Measurements from ENCODE around the gene EPS15.
"Not testable (repeated sequence)": the region's sequence is repeated elsewhere in the genome, so short reads cannot be mapped to it uniquely, and the experiment has no call there.

The EPS15 gene

DNA sequence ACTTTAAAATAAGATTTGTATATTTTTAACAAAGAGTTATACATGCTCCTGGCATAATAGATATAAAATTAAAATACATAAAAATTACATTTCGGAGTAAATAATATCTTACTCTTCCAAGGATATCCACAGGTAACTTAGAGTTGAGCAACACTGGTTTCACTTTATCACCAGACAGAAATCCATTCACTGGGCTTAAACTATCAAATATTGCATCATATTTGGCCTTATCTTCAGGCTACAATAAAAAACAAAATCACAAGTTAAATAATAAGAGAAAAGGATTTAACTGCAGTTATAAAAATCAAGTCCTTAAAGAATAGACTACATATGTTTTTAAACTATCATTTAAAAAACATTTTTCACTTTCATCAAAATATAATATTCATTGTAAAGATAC, 55.5 kb downstream of the EPS15 start:
- no peak for DNase-seq

- DNase-seq, result not testable (repeated sequence)
Observed at GRCh38 chr1:51462289-51462688, 56.8 kb downstream of the EPS15 start.

- DNase-seq, result no peak
Observed at GRCh38 chr1:51454554-51454953, 64.5 kb downstream of the EPS15 start.

GRCh38 chr1:51453010-51453409, 66.1 kb downstream of the EPS15 start:
- DNase-seq, result no peak

DNA sequence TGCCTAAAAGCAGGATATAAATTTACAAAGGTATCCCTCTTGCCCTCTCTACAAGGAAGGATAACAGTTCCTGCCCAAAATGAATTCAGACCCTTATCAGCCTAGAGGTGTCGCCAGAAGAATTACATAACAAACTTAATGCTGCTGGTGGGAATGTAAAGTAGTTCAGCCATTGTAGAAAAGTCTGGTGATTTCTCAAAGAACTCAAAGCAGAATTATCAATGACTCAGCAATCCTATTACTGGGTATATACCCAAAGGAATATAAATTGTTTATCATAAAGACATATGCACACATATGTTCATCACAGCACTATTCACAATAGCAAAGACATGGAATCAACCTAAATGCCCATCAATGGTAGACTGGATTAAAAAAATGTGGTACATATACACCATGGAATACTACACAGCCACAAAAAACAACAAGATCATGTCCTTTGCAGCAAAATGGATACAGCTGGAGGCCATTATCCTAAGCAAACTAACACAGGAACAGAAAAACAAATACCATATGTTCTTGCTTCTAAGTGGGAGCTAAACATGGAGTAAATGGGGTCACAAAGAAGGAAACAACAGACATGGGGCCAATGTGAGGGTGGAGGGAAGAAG, 70.1 kb downstream of the EPS15 start:
- peak; percentile 63 for DNase-seq

DNA sequence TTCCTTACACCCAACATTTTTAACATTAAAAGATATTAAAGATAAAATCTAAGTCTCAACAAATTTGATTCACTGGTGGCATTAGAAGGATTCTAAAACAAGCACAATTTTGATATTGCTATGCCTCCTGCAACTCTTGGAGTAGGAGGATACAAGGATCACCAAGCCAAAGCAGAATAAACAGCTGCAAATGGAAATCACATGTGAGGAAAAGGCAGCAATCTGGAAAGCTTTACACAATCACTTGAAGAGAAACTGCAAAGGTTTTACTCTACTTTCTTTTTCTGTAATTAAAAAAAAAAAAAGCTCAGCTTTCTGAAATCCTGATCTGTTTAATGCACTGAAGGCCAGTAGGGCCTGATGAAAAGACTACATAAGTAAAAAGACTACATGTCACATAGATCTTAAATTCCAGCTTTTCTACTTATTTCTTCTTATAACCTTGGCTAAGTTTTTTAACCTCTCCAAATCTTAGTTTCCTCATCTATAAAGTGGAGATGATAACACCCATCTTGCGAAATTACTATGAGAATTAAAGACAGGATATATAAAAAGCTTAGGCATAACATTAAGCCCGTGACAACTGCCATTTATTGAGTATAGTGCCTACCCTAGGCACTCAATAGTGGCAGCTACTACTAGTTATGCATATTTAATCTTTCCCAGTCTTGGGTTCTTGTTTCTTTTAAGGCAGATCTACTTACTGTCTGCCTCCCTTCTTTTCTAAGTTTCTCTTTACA, 73.5 kb downstream of the EPS15 start:
- peak; percentile 27 for DNase-seq

GRCh38 chr1:51444534-51445192, 74.4 kb downstream of the EPS15 start:
- no peak for DNase-seq

GRCh38 chr1:51444096-51444495, 75.0 kb downstream of the EPS15 start:
- DNase-seq, result no peak

GRCh38 chr1:51443555-51443954, 75.5 kb downstream of the EPS15 start:
- no peak for DNase-seq

DNA sequence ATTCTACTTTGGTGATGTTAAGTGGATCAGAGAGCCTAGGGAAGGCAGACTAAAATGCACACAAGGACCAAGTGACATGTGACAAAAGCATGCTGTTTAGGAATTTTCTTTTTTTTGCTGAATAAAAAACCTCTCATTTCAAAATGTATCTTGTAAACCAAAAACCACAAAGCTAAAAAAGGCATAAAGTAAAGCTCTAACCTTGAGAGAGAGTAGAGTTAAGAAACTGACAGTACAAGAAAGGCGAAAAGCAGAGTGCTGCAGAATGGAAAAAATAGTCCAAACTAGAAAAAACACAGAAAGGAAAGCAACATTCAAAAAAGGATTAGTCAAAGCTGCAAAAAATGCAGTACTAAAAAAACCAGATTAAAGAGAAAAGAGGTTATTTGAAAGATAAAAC, 76.5 kb downstream of the EPS15 start:
- no peak for DNase-seq

DNA sequence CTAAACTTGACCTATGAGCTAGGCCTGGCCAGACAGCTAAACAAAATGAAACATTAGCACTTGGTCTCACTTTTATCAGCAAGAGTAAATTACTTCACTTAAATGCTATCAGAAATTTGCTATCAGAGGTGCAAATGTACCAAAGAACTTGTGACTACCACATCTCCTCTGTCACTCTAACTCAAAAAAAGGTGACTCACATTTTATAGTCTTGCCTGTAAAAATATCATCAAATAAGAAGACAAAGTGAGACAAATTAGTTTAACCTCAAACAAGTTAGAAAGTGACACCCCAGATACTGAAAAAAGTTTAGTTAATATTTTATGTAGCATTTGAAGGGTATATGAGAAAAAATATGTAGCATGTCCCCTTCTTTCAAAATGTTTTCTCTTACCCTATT, 76.9 kb downstream of the EPS15 start:
- peak; percentile 45 for DNase-seq

- no peak for DNase-seq
Observed at GRCh38 chr1:51439895-51440294, 79.2 kb downstream of the EPS15 start.

DNA sequence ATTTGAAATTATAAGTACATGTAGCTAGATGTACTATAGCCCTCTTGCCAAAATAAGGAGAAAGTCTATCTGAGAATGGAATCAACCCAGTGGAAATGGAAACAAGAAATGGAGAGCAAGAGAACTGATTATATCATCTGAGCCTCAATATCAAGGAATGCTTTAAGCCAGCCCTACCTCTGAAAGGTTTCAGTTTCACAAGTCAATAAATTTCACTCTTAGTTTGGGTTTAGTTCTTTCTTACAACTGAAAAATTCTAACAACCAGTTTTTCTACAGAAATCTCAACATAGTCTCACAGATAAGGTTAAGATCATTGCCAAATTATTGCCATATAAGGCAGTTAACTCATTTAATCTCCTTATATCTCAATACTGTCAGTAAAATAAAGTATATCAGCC, 80.0 kb downstream of the EPS15 start:
- no peak for DNase-seq

- DNase-seq, result not testable (repeated sequence)
Observed at GRCh38 chr1:51437391-51437790, 81.7 kb downstream of the EPS15 start.

DNA sequence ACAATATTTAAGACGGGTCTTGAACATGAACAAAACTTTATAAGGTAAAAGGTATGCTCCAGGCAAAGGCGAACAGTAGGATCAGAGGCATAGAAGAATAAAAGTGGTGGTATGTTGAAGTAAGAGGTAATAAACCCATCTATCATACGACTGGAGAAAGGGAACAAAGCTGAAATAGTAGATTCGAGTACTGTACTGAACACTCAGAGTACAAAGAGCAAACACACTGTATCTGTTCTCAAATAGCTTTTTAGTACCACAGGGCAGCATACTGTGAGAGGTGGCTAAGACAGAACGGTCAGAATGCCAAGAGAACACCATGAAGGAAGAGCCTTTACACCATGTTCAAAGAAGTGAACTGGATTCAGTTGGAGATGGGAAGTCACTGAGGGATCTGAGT, 83.2 kb downstream of the EPS15 start:
- no peak for DNase-seq

DNA sequence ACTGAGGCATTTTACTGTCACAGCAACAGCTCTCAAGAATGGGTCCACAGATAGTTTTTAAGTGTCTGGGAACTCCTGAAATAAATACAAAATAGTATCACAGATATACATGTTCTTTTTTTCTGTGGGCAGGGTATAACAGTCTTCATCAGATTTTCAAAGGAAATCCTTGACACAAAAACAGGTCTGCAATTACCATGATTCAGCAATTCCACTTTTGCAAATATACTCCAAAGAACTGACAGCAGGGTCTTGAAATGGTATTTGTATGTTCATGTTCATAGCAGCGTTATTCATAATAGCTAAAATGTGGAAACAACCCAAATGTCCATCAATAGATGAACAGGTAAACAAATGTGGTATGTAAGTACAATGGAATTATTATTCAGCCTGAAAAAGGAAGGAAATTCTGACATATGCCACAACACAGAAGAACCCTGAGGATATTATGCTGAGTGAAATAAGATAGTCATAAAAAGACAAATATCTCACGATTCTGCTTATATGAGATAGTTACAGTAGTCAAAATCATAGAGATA, 85.0 kb downstream of the EPS15 start:
- peak; percentile 25 for DNase-seq

- peak; percentile 45 for DNase-seq
Observed at GRCh38 chr1:51433269-51433971, 85.6 kb downstream of the EPS15 start.

DNA sequence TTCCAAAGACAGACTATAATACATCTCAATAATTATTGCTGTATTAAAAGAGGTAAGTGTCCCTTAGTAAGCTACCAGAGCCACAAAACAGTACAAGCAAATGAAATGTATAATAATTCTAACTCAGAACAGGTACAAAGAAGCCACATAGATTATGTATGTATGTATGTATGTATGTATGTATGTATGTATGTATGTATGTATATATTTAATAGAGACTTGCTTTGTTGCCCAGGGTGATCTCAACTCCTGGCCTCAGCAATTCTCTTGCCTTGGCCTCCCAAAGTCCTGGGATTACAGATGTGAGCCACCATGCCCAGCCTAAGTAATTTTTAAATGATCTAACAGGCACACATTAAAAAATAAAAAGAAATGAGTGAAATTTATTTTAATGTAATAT, 86.9 kb downstream of the EPS15 start:
- no peak for DNase-seq

DNA sequence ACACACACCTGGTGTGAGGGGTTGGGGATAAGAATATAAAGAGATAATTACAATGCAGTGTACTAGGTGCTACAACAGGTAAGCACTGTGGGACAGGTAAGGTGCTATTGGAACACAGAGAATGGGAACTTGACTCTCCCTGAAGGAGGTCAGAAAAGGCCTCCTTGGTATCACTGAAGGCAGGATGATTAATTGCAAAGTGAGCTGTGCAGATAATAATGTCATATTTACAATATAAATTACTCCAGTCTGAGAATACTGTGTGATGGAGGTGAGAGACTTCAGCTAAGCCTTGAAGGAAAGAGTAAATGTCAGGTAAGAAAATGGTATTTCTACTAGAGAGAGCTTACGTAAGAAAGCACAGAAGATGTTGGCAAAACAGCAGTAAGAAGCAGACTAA, 91.6 kb downstream of the EPS15 start:
- no peak for DNase-seq

DNA sequence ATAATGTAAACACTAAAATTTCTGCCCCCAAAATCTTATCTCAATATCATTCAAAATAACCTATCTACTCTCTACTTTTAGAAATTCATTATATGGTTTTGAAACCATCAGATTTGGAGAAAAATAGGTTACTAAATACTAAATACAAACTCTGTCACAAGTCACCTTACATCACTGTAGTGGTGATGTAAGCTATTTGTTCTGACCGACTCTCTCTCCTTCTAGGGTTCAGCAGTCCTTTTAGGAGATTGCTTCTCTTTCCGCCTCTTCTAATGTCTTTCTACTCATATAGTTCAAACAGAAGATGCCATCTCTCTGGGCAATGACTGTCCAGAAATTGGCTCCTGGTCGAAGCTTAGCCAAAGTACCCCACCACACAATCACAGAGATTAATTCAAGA, 93.1 kb downstream of the EPS15 start:
- DNase-seq, result no peak

- DNase-seq, result no peak
Observed at GRCh38 chr1:51425273-51425672, 93.8 kb downstream of the EPS15 start.

DNA sequence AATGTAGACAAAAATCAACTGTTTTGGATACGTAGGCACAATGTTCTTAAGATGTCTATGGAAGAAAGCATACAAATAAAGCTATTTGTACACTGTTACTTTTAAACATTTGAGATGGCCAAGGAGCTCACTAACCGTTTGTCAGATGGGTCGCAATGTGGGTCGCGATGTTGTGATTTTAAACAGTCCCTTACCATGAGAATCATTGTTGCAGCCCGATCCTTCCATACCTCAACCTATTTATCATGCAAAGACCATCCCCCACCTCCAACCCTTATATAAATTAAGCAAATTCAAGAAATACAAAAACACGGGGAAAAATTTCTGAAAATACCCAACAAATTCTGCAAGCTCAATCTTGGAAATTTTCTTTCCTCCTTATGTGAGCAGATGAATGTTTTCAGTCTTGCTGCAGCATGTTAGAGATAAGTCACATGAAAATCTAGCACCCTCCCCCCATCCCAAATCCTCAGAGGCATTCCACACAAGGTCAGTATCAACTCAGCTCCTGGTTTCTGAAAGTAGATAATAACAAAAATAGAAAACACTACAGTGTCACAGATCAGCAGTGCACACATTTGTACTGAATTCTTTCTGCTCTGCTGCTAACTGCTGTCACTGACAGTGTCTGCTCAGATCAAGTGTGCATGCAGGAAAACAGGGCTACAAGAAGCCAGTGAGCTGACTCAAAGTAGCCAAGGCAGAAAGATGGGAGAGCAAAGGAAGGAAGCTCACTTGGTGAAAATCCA, 95.8 kb downstream of the EPS15 start:
- DNase-seq, result peak; percentile 26
